A549 (cell line): ENCODE data around the gene SEMA6C. TPM values are rescaled to one million over a fixed set of nuclear protein-coding genes. Genes with fewer than 3 reads are reported as not detected.
A peak's percentile ranks its signal among the peaks of the same experiment; 100 is the strongest.
"Not testable (repeated sequence)": the region's sequence is repeated elsewhere in the genome, so short reads cannot be mapped to it uniquely, and the experiment has no call there.

ENCODE experiments used
- ATAC-seq, 2 experiments: fragments of 200-7000 bp in 1 of 2; fragments of >200 bp in 1 of 2; cut with Nextera tagmentation in 1 of 2; cut with Tn5 transposase in 1 of 2; 3 replicates each; pipeline versions ENCODE4 v1.8.0 to v1.9.1; 2018 to 2020; ENCODE audit warnings: mild to moderate bottlenecking in 1 of 2, moderate library complexity in 1 of 2
- CTCF ChIA-PET: fragments of 300-600 bp; sonication (Branson Sonifier 250); formaldehyde crosslinking; extraction: SDS; loops from one replicate; lab custom pipeline; 2021; ENCODE audit warnings: antibody characterized with exemption, inconsistent platforms; lab: Yijun Ruan, JAX
- POLR2A ChIA-PET: fragments of 350-600 bp; formaldehyde crosslinking; extraction: SDS; loops from one replicate; lab custom pipeline; 2021; ENCODE audit warnings: antibody characterized with exemption, inconsistent platforms; lab: Yijun Ruan, JAX
- DNase-seq, 2 experiments: peaks; one replicate each; pipeline versions ENCODE4 v3.0.0 to v3.0.0-alpha.2; 2011 to 2016; ENCODE audit warnings: low read depth in 1 of 2, low spot score in 1 of 2
- FAIRE-seq: peaks from 2 replicates; lab custom pipeline; 2011; peaks lifted over from hg19 to GRCh38; lab: Jason Lieb, UNC
- H3K27ac ChIP-seq, 2 experiments: fragments of >200 bp; sonication (Bioruptor Twin); formaldehyde crosslinking; 3 replicates each; pipeline ENCODE4 v1.5.1; 2016 to 2017
- H3K4me1 ChIP-seq: fragments of >200 bp; sonication (Bioruptor Twin); formaldehyde crosslinking; 3 replicates; pipeline ENCODE4 v1.6.1; 2016
- H3K4me2 ChIP-seq: fragments of >200 bp; sonication (Bioruptor Twin); formaldehyde crosslinking; 3 replicates; pipeline ENCODE4 v1.6.1; 2016
- H3K4me3 ChIP-seq: fragments of >200 bp; sonication (Bioruptor Twin); formaldehyde crosslinking; 3 replicates; pipeline ENCODE4 v1.5.1; 2016
- H3K9me3 ChIP-seq: fragments of >200 bp; sonication (Bioruptor Twin); formaldehyde crosslinking; 3 replicates; pipeline ENCODE4 v1.6.1; 2016
- ESRRA ChIP-seq: fragments of 150-350 bp; IDR thresholded peaks from 2 replicates; pipeline ENCODE4 v1.6.1; 2014; ENCODE audit warnings: mild to moderate bottlenecking, low read length, borderline replicate concordance
- HOXB5 ChIP-seq: fragments of 250-450 bp; sonication (Bioruptor Pico); IDR thresholded peaks from 2 replicates; pipeline ENCODE4 v1.5.0; 2020; ENCODE audit warnings: mild to moderate bottlenecking, moderate library complexity
- PHF8 ChIP-seq: fragments of 200-600 bp; sonication (generic); IDR thresholded peaks from 2 replicates; pipeline ENCODE4 v1.6.1; 2016; ENCODE audit warnings: low read depth, mild to moderate bottlenecking, antibody characterized with exemption, moderate library complexity, borderline replicate concordance
- POLR2AphosphoS2 ChIP-seq: conservative IDR thresholded peaks from 2 replicates; pipeline ENCODE4 v1.6.1; 2012; ENCODE audit warnings: low read length, improper control_type of control experiment, inconsistent platforms
- SMC3 ChIP-seq: fragments of >200 bp; sonication (Bioruptor Twin); formaldehyde crosslinking; IDR thresholded peaks from 3 replicates; pipeline ENCODE4 v1.6.1; 2018; ENCODE audit warnings: inconsistent platforms
- TFCP2L1 ChIP-seq: fragments of 250-450 bp; sonication (Bioruptor Pico); IDR thresholded peaks from 2 replicates; pipeline ENCODE4 v1.5.0; 2021; ENCODE audit warnings: mild to moderate bottlenecking
- ZSCAN20 ChIP-seq: fragments of 250-450 bp; sonication (Bioruptor Pico); IDR thresholded peaks from 2 replicates; pipeline ENCODE4 v1.8.0; 2022; ENCODE audit warnings: mild to moderate bottlenecking, moderate library complexity
- WGBS: methylation state at CpG from one replicate; pipeline ENCODE4 v1.1.6; 2017; ENCODE audit errors: missing lambda C conversion rate; 5-methylcytosine and 5-hydroxymethylcytosine counted together
- polyA plus RNA-seq, 4 experiments: library from polyadenylated mRNA; depleted of rRNA in 3 of 4; stranded (reverse); fragments of >200 nt; fragmentation: RNase III in 1 of 4; extraction: RNeasy Plus Mini Kit Qiagen cat#74134 plus additional on column Dnase treatment in 1 of 4; gene quantifications; 2 replicates in 3 of 4; 3 replicates in 1 of 4; pipeline ENCODE4 v1.2.3, GENCODE V29; 2011 to 2017
- TF ChIP-seq, protein P1 (sequence below): fragments of 250-450 bp; sonication (Bioruptor Pico); IDR thresholded peaks from 2 replicates; pipeline ENCODE4 v1.5.0; 2020; ENCODE audit warnings: low read depth, mild to moderate bottlenecking, moderate library complexity
- TF ChIP-seq, protein P2 (sequence below): fragments of 250-450 bp; sonication (Bioruptor Pico); IDR thresholded peaks from 2 replicates; pipeline ENCODE4 v1.5.0; 2021; ENCODE audit warnings: mild to moderate bottlenecking, moderate library complexity, borderline replicate concordance
- TF ChIP-seq, protein P3 (sequence below): fragments of >200 bp; sonication (Bioruptor Twin); formaldehyde crosslinking; IDR thresholded peaks from 2 replicates; pipeline ENCODE4 v1.6.1; 2016
- TF ChIP-seq, protein P4 (sequence below): IDR thresholded peaks from 2 replicates; pipeline ENCODE4 v1.6.1; 2012
- TF ChIP-seq, protein P5 (sequence below): fragments of 150-350 bp; IDR thresholded peaks from 2 replicates; pipeline ENCODE4 v1.6.1; 2014; ENCODE audit warnings: low read depth, mild to moderate bottlenecking, low read length
- TF ChIP-seq, protein P6 (sequence below): fragments of >200 bp; sonication (Bioruptor Twin); formaldehyde crosslinking; IDR thresholded peaks from 3 replicates; pipeline ENCODE4 v1.5.1; 2016

SEMA6C gene
- polyA plus RNA-seq, 2 of the 4 experiments (the other 2 are of a cell fraction), result 1.3 to 1.6 TPM

DNA sequence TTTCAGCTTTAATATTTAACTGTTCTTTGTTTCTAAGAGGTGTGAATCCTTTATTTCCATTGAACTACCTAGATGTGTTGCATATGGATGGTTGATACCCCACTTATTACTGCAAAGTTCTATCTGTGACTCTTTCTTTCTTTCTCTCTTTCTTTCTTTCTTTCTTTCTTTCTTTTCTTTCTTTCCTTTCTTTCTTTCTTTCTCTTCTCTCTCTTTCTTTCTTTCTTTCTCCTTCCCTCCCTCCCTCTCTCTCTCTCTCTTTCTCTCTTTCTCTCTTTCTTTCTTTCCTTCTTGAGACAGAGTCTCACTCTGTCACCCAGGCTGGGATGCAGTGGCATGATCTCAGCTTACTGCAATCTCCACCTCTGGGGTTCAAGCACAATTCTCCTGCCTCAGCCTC lies 41.8 kb downstream of the SEMA6C start:
- ATAC-seq (no peak), FAIRE-seq (no peak), DNase-seq (no peak)
- H3K4me3 ChIP-seq, result no peak overlapping the region
- TF ChIP-seq ZSCAN20 (CRISPR knock-in tag), result no peak
- H3K27ac ChIP-seq, result no peak overlapping the region
- H3K4me1 ChIP-seq, result peaks cover 8% of the 10 kb centered on the region; the same call in 1 of the 3 replicates
- no peak overlapping the region for H3K4me2 ChIP-seq
- ChIA-PET POLR2A (interaction anchor here (0.6 kb wide), 1 partner anchor 294 kb away, joined by 7 read pairs; no protein-coding TSS in a partner anchor), CTCF (interaction anchor here (0.6 to 0.7 kb wide), 2 partner anchors 11 to 51 kb away, joined by 3 read pairs; no protein-coding TSS in a partner anchor)
- H3K9me3 ChIP-seq, result no peaks in the 10 kb centered on the region

DNA sequence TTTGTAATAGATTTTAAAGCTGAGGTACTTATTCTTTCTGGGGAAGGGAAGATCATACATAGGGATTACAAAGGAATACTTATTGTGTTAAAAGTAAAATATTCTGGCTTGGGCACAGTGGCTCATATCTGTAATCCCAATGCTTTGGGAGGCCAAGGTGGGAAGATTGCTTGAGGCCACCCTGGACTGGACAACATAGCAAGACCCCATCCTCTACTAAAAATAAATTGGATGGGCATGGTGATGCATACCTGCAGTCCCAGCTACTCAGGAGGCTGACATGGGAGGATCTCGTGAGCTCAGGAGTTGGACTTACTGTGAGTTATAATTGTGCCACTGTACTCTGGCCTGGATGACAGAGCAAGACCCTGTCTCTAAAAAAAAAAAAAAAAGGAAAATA lies 48.3 kb downstream of the SEMA6C start:
- no peak for TF ChIP-seq ESRRA
- no peak for TF ChIP-seq HOXB5 (CRISPR knock-in tag)
- TF ChIP-seq, protein P1, sequence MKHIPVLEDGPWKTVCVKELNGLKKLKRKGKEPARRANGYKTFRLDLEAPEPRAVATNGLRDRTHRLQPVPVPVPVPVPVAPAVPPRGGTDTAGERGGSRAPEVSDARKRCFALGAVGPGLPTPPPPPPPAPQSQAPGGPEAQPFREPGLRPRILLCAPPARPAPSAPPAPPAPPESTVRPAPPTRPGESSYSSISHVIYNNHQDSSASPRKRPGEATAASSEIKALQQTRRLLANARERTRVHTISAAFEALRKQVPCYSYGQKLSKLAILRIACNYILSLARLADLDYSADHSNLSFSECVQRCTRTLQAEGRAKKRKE (CRISPR knock-in tag), result no peak
- TF ChIP-seq SMC3, result no peak
- TF ChIP-seq, protein P2, sequence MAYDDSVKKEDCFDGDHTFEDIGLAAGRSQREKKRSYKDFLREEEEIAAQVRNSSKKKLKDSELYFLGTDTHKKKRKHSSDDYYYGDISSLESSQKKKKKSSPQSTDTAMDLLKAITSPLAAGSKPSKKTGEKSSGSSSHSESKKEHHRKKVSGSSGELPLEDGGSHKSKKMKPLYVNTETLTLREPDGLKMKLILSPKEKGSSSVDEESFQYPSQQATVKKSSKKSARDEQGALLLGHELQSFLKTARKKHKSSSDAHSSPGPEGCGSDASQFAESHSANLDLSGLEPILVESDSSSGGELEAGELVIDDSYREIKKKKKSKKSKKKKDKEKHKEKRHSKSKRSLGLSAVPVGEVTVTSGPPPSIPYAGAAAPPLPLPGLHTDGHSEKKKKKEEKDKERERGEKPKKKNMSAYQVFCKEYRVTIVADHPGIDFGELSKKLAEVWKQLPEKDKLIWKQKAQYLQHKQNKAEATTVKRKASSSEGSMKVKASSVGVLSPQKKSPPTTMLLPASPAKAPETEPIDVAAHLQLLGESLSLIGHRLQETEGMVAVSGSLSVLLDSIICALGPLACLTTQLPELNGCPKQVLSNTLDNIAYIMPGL (CRISPR knock-in tag), result no peak
- TF ChIP-seq, protein P3, sequence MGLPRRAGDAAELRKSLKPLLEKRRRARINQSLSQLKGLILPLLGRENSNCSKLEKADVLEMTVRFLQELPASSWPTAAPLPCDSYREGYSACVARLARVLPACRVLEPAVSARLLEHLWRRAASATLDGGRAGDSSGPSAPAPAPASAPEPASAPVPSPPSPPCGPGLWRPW, result no peak
- no peak for TF ChIP-seq POLR2AphosphoS2
- TF ChIP-seq, protein P4, sequence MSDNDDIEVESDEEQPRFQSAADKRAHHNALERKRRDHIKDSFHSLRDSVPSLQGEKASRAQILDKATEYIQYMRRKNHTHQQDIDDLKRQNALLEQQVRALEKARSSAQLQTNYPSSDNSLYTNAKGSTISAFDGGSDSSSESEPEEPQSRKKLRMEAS, result no peak
- no peak for TF ChIP-seq TFCP2L1 (CRISPR knock-in tag)
- no peak for TF ChIP-seq PHF8
- TF ChIP-seq, protein P5, sequence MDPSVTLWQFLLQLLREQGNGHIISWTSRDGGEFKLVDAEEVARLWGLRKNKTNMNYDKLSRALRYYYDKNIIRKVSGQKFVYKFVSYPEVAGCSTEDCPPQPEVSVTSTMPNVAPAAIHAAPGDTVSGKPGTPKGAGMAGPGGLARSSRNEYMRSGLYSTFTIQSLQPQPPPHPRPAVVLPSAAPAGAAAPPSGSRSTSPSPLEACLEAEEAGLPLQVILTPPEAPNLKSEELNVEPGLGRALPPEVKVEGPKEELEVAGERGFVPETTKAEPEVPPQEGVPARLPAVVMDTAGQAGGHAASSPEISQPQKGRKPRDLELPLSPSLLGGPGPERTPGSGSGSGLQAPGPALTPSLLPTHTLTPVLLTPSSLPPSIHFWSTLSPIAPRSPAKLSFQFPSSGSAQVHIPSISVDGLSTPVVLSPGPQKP, result no peak
- TF ChIP-seq, protein P6, sequence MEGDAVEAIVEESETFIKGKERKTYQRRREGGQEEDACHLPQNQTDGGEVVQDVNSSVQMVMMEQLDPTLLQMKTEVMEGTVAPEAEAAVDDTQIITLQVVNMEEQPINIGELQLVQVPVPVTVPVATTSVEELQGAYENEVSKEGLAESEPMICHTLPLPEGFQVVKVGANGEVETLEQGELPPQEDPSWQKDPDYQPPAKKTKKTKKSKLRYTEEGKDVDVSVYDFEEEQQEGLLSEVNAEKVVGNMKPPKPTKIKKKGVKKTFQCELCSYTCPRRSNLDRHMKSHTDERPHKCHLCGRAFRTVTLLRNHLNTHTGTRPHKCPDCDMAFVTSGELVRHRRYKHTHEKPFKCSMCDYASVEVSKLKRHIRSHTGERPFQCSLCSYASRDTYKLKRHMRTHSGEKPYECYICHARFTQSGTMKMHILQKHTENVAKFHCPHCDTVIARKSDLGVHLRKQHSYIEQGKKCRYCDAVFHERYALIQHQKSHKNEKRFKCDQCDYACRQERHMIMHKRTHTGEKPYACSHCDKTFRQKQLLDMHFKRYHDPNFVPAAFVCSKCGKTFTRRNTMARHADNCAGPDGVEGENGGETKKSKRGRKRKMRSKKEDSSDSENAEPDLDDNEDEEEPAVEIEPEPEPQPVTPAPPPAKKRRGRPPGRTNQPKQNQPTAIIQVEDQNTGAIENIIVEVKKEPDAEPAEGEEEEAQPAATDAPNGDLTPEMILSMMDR, result no peak
- H3K9me3 ChIP-seq, result no peaks in the 10 kb centered on the region
- FAIRE-seq (no peak), DNase-seq (no peak), ATAC-seq (no peak)
- WGBS, result 86% methylated on average over 1 of the region's 1 CpG
- ChIA-PET POLR2A (no interaction called here), CTCF (interaction anchor here (0.7 to 7.8 kb wide), 9 partner anchors 11 to 281 kb away, joined by 3 to 132 read pairs (median 12); partner anchors contain the start of genes CDC42SE1, GABPB2, MLLT11 and TNFAIP8L2)
- H3K4me2 ChIP-seq, result no peak overlapping the region
- H3K4me3 ChIP-seq, result no peak overlapping the region
- no peak overlapping the region for H3K27ac ChIP-seq
- no peaks in the 10 kb centered on the region for H3K4me1 ChIP-seq

DNA sequence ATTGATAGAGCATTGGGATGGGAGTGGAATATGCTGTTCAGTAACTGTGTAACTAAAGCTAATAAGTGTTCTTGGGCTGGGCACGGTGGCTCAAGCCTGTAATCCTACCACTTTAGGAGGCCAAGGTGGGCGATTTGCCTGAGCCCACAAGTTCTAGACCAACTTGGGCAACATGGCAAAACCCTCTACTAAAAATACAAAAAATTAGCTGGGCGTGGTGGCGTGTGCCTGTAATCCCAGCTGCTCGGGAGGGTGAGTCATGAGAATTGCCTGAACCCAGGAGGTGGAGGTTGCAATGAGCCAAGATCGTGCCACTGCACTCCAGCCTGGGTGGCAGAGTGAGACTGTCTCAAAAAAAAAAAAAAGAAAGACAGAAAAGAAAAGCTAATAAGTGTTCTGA lies 49.0 kb downstream of the SEMA6C start:
- CTCF ChIA-PET, result interaction anchor here (0.5 to 7.8 kb wide), 9 partner anchors 10 to 128 kb away, joined by 3 to 132 read pairs (median 5); partner anchors contain the start of genes CDC42SE1, GABPB2, MLLT11 and TNFAIP8L2
- POLR2A ChIA-PET, DNase-seq, H3K4me1 ChIP-seq, ATAC-seq, FAIRE-seq, H3K27ac ChIP-seq, H3K4me3 ChIP-seq, H3K9me3 ChIP-seq: not testable (repeated sequence)
- H3K4me2 ChIP-seq, result 0 out of 3 replicates have a peak overlapping the region, but pooled peaks have one; percentile 4
- 55% methylated on average over 6 of the region's 6 CpGs for WGBS
